ELF-1 (cell line): ENCODE measurements around the gene ZNF526.

Experiments used
- DNase-seq: peaks from one replicate; pipeline ENCODE4 v3.0.0-alpha.2; 2016; ENCODE audit warnings: low read depth, low spot score

The ZNF526 gene

GRCh38 chr19:42196011-42197001, 23.8 kb upstream of the ZNF526 start:
- peak; percentile 29 for DNase-seq

- no peak for DNase-seq
These were observed 22.7 kb upstream of the ZNF526 start for GRCh38 chr19:42197375-42197817.

GRCh38 chr19:42198676-42199439, 21.3 kb upstream of the ZNF526 start:
- peak; percentile 24 for DNase-seq

- DNase-seq, result peak; percentile 41
These were observed 20.5 kb upstream of the ZNF526 start for GRCh38 chr19:42199440-42200115.

GRCh38 chr19:42200116-42200715, 19.9 kb upstream of the ZNF526 start:
- DNase-seq, result no peak

- no peak for DNase-seq
These were observed 18.4 kb upstream of the ZNF526 start for GRCh38 chr19:42201489-42202289.

GRCh38 chr19:42202290-42202880, 17.7 kb upstream of the ZNF526 start:
- no peak for DNase-seq

- DNase-seq, result no peak
These were observed 16.4 kb upstream of the ZNF526 start for GRCh38 chr19:42203700-42204099.

GRCh38 chr19:42204664-42205063, 15.4 kb upstream of the ZNF526 start:
- no peak for DNase-seq

GRCh38 chr19:42206871-42207755, 13.0 kb upstream of the ZNF526 start:
- DNase-seq, result peak; percentile 38

GRCh38 chr19:42207767-42208271, 12.3 kb upstream of the ZNF526 start:
- no peak for DNase-seq

- no peak for DNase-seq
These were observed 11.5 kb upstream of the ZNF526 start for GRCh38 chr19:42208612-42209011.

GRCh38 chr19:42212886-42213285, 7.2 kb upstream of the ZNF526 start:
- DNase-seq, result no peak

GRCh38 chr19:42214810-42215485, 5.2 kb upstream of the ZNF526 start:
- no peak for DNase-seq

GRCh38 chr19:42216653-42217519, 3.2 kb upstream of the ZNF526 start:
- DNase-seq, result peak; percentile 73

GRCh38 chr19:42217520-42218437, 2.3 kb upstream of the ZNF526 start, which contains the start of gene DEDD2:
Gene DEDD2 (minus strand): TSS chr19:42217677. CDS start chr19:42217007, 670 bp downstream.
- DNase-seq, result peak; percentile 99
